ENCODE data around the gene PHC1.

DNA sequence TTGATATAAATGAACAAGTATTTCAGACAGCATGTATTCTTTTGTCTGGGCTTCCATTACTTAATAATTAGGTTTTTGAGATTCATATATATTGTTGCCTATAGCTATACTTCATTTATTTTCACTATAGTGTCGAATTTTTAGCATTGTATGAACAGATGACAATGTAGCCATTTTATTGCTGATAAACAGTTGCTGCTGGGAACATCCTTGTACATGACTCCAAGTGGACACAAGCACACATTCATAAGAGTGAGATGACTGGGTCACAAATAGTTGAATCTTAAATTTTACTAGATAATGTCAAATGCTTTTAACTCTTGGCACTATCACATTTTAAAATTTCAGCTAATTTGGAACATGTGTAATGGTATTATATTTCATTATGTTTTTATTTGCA lies 19.3 kb upstream of the PHC1 start:
- TF ChIP-seq, protein P1, sequence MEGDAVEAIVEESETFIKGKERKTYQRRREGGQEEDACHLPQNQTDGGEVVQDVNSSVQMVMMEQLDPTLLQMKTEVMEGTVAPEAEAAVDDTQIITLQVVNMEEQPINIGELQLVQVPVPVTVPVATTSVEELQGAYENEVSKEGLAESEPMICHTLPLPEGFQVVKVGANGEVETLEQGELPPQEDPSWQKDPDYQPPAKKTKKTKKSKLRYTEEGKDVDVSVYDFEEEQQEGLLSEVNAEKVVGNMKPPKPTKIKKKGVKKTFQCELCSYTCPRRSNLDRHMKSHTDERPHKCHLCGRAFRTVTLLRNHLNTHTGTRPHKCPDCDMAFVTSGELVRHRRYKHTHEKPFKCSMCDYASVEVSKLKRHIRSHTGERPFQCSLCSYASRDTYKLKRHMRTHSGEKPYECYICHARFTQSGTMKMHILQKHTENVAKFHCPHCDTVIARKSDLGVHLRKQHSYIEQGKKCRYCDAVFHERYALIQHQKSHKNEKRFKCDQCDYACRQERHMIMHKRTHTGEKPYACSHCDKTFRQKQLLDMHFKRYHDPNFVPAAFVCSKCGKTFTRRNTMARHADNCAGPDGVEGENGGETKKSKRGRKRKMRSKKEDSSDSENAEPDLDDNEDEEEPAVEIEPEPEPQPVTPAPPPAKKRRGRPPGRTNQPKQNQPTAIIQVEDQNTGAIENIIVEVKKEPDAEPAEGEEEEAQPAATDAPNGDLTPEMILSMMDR (IDR thresholded peaks at IDR 0.05): no peak
- TF ChIP-seq POLR2A (IDR thresholded peaks at IDR 0.05): no peak
- TF ChIP-seq POLR2AphosphoS5 (IDR thresholded peaks at IDR 0.05): no peak
- TF ChIP-seq EP300 (IDR thresholded peaks at IDR 0.05): no peak

Measured in sigmoid colon (tissue), 4 donors.